Left hindlimb (tissue), 1 donor: ENCODE data around the gene ADGRV1.

ENCODE experiments used
- DNase-seq: peaks from one replicate; pipeline ENCODE4 v3.0.0-alpha.2; 2018

Gene ADGRV1

DNA sequence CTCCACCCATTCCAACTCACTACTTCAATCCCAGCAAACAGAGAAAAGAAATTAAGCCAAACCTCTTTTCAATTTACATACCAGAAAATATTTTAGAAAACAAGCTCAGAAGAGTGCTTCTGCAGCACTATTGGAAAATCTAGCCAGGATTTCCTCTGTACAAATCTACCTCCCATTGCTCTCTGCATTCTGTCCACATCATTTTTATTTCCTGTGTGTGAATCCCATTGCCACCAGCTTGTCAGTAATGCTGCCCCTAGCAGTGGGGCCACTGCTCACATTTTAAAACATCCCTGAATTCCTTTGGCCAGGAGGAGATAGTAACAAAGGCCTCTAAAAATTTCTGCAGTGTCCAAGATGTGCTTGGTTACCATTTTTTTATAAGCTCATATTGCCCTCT is 592.0 kb downstream of the ADGRV1 start:
- DNase-seq: no peak

GRCh38 chr5:91151947-91152346 is 593.4 kb downstream of the ADGRV1 start:
- DNase-seq: no peak

DNA sequence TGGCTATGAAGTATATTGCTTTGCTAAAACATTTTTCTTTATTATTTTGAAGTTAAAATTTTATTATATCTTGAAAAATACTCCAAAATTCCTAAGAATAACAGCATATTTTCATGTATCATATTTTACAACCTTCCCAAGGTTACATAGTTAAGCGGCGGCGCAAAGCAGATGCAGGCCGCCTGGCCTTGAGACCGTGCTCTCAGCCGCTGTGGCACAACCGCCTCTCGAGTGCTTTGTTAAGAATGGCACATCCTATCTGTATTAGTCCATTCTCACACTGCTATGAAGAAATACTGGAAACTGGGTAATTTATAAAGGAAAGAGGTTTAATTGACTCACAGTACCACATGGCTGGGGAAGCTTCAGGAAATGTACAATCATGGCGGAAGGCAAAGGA is 595.7 kb downstream of the ADGRV1 start:
- no peak for DNase-seq

GRCh38 chr5:91155274-91155673 is 596.7 kb downstream of the ADGRV1 start:
- DNase-seq: no peak

GRCh38 chr5:91156242-91156641 is 597.6 kb downstream of the ADGRV1 start:
- no peak for DNase-seq

DNA sequence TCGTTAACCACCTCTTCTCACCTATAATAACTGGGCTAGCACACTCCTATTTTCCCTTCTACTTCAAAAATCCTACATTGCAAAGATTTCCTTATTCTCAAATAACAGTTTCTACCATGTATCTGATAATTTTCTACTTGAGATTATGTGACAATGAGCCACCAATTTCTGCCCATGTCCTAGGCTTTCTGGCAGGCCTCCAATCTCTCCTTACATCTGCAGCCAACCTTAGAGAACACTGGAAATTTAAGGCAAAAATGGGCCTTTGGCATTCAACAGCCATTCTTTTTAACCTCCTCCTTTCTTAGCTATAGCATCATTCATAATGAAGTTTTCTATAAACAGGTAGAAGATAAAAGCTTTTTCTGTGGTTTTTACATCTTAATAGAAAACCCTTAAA is 599.4 kb downstream of the ADGRV1 start:
- no peak for DNase-seq

- DNase-seq: no peak
Observed at GRCh38 chr5:91159647-91160046, 601.0 kb downstream of the ADGRV1 start.

DNA sequence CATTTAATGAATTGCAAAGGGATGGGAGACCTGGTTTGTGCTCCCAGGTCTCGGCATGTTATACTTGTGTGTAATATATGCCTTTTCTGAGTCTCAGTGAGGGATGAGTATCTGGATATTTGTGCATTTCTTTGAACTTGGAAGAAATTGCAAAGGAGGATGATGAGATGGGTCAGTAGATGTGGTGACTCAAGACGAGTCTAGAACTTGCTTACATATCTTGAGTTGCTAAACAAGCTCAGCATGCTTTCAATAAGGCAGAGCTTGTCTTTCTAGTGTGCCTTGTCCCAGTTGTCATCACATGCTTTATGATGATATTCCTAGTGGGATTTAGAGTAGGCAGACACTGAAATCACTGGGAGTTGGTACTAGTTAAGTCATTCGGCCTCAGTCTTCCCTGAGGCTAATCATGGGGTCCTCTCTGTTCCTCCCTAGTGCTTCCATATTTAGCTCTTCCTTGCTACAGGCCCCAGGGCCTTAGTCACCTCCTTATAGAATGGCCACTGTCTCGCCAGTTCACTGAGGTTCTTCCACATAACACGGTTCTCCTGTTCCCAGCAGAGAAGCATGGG is 602.2 kb downstream of the ADGRV1 start:
- DNase-seq: no peak

DNA sequence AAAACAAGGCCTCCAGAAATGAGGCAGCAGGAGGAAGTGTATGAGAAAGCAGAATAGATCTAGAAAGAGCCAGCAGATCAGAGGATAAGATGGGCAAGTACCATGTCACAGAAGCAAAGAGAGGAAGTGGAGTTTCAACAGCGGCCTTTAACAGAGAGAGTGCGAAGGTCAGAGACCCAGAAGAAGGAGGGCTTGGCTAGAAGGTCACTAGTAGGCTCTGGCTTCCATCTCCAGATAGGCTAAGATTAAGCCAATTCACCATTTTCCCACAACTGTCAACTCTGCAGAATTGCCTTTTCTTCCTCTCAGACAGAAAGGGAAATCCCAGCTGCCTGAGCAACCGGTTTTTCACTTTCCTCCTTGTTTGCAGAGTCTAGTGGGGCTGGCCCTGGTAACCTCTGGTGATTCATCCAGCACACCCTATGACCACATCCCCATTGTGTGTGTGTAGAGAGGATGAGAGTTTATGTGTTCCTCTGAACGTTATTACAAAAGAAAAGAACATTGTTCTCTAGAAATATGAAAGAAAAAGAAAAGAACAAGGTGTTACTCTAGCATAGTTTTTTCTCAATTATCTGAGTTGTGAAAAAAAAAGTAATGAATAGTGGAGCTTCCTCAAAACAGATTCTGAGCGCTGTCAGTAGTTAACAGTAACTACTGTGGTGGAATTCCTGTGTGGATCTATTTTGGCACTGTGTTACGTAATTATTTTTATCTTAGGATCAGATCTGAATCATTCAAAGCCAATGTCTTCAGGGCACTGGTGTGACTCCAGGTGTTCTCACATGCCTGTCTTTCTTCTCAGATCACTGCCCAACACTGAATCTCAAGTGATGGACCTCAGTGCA is 604.2 kb downstream of the ADGRV1 start:
- no peak for DNase-seq

GRCh38 chr5:91164424-91164823 is 605.8 kb downstream of the ADGRV1 start:
- DNase-seq: no peak

- DNase-seq: no peak
Observed at GRCh38 chr5:91166059-91166807, 607.6 kb downstream of the ADGRV1 start.

- DNase-seq: no peak
Observed at GRCh38 chr5:91168859-91169258, 610.3 kb downstream of the ADGRV1 start.

- DNase-seq: no peak
Observed at GRCh38 chr5:91170266-91170665, 611.7 kb downstream of the ADGRV1 start.

GRCh38 chr5:91171322-91171721 is 612.7 kb downstream of the ADGRV1 start:
- no peak for DNase-seq

DNA sequence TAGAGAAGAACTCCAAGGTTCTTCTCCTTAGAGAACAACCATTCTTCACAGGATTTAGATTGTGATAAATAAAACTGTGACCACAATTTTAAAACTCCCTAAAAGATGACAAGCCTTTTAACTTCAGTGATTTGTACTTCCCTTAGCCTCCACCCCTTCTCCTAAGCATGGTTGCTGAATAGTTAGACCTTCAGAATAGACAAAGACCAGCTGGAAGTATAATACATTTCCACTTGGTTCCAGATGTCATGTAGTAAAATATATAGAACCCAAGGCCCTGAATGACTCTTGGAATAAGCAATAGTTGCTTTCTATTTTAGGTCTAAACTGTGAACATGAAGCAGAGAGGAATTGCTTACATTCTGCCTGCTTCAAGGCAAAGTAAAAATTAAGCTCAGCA is 615.8 kb downstream of the ADGRV1 start:
- DNase-seq: no peak

DNA sequence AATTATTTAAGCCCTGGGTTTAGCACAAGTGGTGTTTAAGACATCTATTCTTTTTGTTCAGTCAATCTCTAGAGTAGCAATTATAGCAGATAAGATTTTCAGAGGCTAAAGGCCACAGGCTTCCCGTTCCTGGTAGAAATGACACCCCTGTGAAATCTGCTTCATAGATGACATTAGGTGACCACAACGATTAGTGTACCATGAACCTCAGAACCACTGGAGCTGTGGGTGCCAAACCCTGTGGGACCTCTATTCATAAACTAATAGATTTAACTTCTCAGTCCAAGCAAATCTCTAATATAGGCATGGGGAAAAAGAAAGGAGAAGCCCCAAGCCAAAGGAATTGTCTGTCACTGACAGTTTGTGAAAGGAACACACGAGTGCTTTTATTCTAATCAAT is 617.1 kb downstream of the ADGRV1 start:
- no peak for DNase-seq

DNA sequence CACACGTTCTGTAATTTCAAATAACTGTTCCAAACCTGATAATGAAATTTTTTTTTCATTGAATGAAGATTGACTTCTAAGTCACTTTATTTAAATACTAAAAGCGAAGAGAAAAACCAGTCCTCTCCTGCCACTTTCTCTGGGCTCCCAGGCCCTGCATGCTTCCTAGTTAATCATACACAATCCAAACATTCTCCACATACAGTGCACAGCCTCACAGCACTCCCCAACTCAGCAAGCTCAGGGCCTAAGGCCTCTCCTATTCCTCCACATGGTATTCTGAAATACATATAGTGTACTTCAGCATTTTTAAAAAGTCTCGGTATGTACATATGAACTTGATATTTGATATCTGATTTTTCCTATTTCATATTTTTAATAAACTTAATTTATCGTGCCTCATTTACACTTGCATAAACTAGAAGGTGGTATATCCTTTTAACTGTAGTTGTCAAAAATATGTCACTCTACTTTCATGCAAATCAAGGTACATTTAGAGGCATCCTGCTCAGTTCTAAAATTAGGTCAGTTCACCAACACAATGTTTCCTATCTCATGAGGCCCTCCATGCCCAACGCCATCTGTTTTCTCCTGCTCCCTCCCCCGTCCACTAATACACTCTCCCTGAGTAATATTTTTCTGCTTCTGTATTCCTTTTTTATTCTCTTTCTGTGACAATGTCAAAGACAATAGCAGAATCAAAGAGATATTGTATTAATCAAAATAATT is 617.9 kb downstream of the ADGRV1 start:
- DNase-seq: no peak

DNA sequence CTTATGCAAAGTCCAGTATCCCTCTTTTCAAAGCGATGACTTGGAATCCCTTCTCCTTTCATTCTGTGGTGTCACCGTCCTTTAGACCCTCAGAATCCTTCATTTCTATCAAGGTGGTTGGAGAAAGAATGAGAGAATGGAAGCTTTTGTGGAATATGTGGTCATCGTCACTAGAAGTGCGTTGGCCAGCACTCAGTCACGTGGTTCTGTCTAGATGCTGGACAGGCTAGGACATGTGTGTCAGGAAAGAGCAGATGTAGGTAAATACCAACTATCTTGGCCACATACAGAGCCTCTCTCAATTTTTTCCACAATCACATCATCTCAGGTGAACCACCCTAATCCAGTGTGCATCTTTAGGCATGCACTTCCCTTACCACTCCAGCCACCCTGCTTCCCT is 618.5 kb downstream of the ADGRV1 start:
- DNase-seq: no peak

- DNase-seq: no peak
Observed at GRCh38 chr5:91177639-91178038, 619.0 kb downstream of the ADGRV1 start.

- DNase-seq: no peak
Observed at GRCh38 chr5:91178461-91178860, 619.9 kb downstream of the ADGRV1 start.

- no peak for DNase-seq
Observed at GRCh38 chr5:91179018-91179417, 620.4 kb downstream of the ADGRV1 start.

DNA sequence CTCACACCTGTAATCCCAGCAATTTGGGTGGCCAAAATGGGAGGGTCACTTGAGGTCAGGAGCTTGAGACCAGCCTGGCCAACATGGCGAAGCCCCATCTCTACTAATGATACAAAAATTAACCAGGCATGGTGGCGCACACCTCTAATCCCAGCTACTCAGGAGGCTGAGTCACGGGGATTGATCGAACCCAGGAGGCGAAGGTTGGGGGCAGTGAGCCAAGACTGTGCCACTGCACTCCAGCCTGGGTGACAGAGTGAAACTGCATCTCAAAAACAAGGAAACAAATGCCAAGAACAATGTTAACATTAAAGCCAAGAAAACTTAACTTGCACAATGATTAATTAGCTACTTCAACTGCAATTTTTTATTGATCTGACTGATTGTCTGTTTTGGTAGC is 621.9 kb downstream of the ADGRV1 start:
- no peak for DNase-seq

DNA sequence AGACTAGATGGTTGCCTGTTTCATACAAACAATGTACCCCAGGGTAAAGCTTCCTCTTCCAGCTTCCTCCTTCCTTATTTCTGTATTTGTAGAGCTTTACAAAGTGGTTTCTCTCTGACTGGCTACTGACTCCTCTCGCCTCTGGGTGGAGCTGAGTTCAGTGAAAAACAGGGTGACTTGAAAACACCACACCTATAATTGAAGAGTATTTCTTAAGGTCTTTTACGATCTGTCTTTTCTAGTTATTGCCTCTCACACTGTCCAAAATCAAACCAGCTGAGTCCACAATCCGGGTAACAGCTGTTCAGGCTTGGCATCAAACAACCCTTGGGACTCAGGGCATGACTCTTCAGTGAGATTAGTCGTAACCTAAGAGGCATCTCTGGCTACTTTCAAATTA is 624.2 kb downstream of the ADGRV1 start:
- DNase-seq: no peak
